ENCODE measurements around the gene TMOD2.

GRCh38 chr15:51735228-51736010, 16.0 kb upstream of the TMOD2 start:
- TF ChIP-seq POLR2A (IDR thresholded peaks at IDR 0.05; ENCODE audit: low read depth) (no peak), CTCF (IDR thresholded peaks at IDR 0.05) (no peak), POLR2AphosphoS5 (IDR thresholded peaks at IDR 0.05) (no peak)

All from esophagus muscularis mucosa (tissue), 3 donors.